Stimulated activated CD4-positive, alpha-beta T cell treated with anti-CD3 and anti-CD28 coated beads, Interleukin-12 subunit alpha, Interleukin-12 subunit beta, amount 100 ng/mL, for 48 hours (primary cell): ENCODE results near the gene ZDHHC8.
A peak's percentile ranks its signal among the peaks of the same experiment; 100 is the strongest.

Experiments used
- DNase-seq, 3 donors: peaks; one replicate each; pipeline ENCODE4 v3.0.0-alpha.2; 2020; ENCODE audit warnings: low read depth in 2 of 3, low spot score in 1 of 3

Gene ZDHHC8

GRCh38 chr22:20128902-20129746 lies 2.5 kb upstream of the ZDHHC8 start:
- peak; percentile 26 to 42 (median 41) for DNase-seq

- DNase-seq = no peak
Measured at GRCh38 chr22:20129747-20130014, 1.9 kb upstream of the ZDHHC8 start.

- no peak for DNase-seq
Measured at GRCh38 chr22:20130319-20130718, 1.3 kb upstream of the ZDHHC8 start.

GRCh38 chr22:20130731-20131596 lies 640 bp upstream of the ZDHHC8 start:
- DNase-seq = peak; percentile 41 to 77 (median 52)

- no peak for DNase-seq
Measured at GRCh38 chr22:20131859-20132685, 468 bp downstream of the ZDHHC8 start.

- DNase-seq = no peak
Measured at GRCh38 chr22:20132686-20133246, 1.2 kb downstream of the ZDHHC8 start.

GRCh38 chr22:20133930-20134549 lies 2.4 kb downstream of the ZDHHC8 start:
- no peak for DNase-seq

- DNase-seq = no peak
Measured at GRCh38 chr22:20135265-20135664, 3.7 kb downstream of the ZDHHC8 start.

GRCh38 chr22:20135806-20136602 lies 4.4 kb downstream of the ZDHHC8 start:
- no peak for DNase-seq

GRCh38 chr22:20136603-20136873 lies 4.9 kb downstream of the ZDHHC8 start:
- DNase-seq = no peak

GRCh38 chr22:20137113-20137512 lies 5.5 kb downstream of the ZDHHC8 start:
- no peak for DNase-seq

GRCh38 chr22:20137671-20138416 lies 6.2 kb downstream of the ZDHHC8 start:
- DNase-seq = no peak

GRCh38 chr22:20138417-20138738 lies 6.8 kb downstream of the ZDHHC8 start:
- DNase-seq = no peak

- no peak for DNase-seq
Measured at GRCh38 chr22:20138868-20139267, 7.3 kb downstream of the ZDHHC8 start.

- no peak for DNase-seq
Measured at GRCh38 chr22:20139391-20140106, 7.9 kb downstream of the ZDHHC8 start.

- no peak for DNase-seq
Measured at GRCh38 chr22:20140107-20140445, 8.5 kb downstream of the ZDHHC8 start.

- DNase-seq = no peak
Measured at GRCh38 chr22:20140521-20140964, 8.9 kb downstream of the ZDHHC8 start.

GRCh38 chr22:20141186-20142077 lies 9.8 kb downstream of the ZDHHC8 start:
- DNase-seq = no peak
